Uterus (tissue), 2 donors: Measurements from ENCODE around the gene CCNL2.

Experiments used
- POLR2A ChIP-seq, 2 donors: fragments of 450-650 bp; IDR thresholded peaks; one replicate each; pipeline ENCODE4 v1.6.1; 2016; ENCODE audit warnings: antibody characterized with exemption in 2 of 2, mild to moderate bottlenecking in 1 of 2, moderate library complexity in 1 of 2
- TF ChIP-seq, protein P1 (sequence below), 4 experiments: fragments of 200-600 bp in 2 of 4; fragments of 450-650 bp in 2 of 4; sonication (generic) in 2 of 4; IDR thresholded peaks; one replicate each; pipeline ENCODE4 v1.5.1; 2016 to 2019; ENCODE audit warnings: antibody characterized with exemption in 4 of 4, mild to moderate bottlenecking in 2 of 4, moderate library complexity in 1 of 4

DNA sequence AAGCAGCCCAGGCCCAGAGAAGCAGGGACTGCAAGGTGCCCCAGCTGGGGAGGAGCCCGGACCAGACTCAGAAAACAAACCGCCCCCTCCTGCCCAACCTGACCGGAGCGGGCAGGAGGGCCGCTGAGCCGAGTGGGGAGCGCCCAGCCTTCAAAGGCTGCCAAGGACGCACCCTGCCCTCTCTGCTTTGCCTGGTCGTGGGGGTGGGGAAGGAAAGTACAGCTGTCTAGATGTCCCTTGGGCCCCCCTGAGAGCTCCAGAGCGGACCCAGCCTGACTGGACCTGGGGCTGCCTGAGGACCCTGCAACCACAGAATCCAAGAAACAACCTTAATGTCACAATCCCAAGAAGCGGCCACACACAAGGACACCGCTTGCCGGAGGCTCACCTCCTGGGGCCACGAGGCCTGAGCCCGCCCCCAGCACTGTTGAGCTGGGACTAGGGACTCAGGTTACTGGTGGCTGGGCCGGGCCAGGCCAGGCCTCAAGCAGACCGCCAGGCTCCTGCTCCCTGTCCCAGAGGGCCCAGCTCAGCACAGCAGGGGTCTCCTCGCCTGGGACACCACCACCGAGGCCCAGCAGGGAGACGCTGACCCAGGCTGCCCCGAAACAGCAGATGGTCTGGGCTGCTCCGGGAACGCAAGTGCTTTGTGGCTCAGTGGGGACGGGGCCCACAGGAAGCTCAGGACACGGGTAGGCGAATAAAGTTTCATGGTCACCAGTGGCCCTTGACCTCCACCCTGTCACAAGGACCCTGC is 51.3 kb downstream of the CCNL2 start:
- TF ChIP-seq, protein P1, sequence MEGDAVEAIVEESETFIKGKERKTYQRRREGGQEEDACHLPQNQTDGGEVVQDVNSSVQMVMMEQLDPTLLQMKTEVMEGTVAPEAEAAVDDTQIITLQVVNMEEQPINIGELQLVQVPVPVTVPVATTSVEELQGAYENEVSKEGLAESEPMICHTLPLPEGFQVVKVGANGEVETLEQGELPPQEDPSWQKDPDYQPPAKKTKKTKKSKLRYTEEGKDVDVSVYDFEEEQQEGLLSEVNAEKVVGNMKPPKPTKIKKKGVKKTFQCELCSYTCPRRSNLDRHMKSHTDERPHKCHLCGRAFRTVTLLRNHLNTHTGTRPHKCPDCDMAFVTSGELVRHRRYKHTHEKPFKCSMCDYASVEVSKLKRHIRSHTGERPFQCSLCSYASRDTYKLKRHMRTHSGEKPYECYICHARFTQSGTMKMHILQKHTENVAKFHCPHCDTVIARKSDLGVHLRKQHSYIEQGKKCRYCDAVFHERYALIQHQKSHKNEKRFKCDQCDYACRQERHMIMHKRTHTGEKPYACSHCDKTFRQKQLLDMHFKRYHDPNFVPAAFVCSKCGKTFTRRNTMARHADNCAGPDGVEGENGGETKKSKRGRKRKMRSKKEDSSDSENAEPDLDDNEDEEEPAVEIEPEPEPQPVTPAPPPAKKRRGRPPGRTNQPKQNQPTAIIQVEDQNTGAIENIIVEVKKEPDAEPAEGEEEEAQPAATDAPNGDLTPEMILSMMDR (IDR thresholded peaks at IDR 0.05): no peak
- no peak for TF ChIP-seq POLR2A (IDR thresholded peaks at IDR 0.05)
